H1 (cell line): ENCODE data around the gene NKAIN2. TPM values are rescaled to one million over a fixed set of nuclear protein-coding genes. Genes with fewer than 3 reads are reported as not detected.

Source experiments
- polyA plus RNA-seq, 7 experiments: library from polyadenylated mRNA; depleted of rRNA in 3 of 7; stranded (reverse) in 5 of 7; unstranded in 2 of 7; fragments of >200 nt in 5 of 7; fragments of 200-250 nt in 2 of 7; gene quantifications; 1 replicate in 5 of 7; 2 replicates in 1 of 7; 4 replicates in 1 of 7; pipeline versions ENCODE4 v1.2.1 to v1.2.3, GENCODE V29; 2011 to 2013; ENCODE audit warnings: missing spikeins in 2 of 7, mixed read lengths in 2 of 7
- total RNA-seq: library from RNA; stranded (reverse); fragmentation: NEBNext Ultra II Directional; extraction: Animal tissue kit (Norgen Biotek cat#: 25700); gene quantifications from 2 replicates; pipeline ENCODE4 v1.2.1, GENCODE V29; 2021
- TF ChIP-seq, protein P1 (sequence below): fragments of 300-600 bp; sonication (generic); IDR thresholded peaks from 2 replicates; pipeline ENCODE4 v1.7.1; 2012; ENCODE audit warnings: low read length, moderate library complexity, mild to moderate bottlenecking, inconsistent platforms; ENCODE audit not compliant: insufficient replicate concordance

NKAIN2 gene
- total and polyA plus RNA-seq, 2 of the 8 experiments (the other 6 are each of a cell fraction or from before 2014, with no cell fraction given): 0.20 to 0.34 TPM

DNA sequence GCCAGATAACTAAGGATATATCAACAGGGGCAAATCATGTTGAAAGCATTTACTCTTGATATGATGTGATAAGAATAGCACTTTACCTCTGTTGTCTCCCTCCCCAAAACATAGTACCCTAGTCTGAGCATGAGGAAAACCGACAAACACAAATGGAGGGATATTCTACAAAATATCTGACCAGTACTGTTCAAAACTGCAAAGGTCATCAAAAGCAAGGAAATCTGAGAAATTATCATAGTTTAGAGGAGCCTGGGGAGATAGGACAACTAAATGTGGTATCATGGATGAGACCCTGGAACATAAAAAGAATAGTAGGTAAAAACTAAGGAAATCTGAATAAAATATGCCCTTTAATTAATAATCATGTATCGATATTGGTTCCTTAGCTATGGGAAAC, 675.2 kb downstream of the NKAIN2 start (continued):
- TF ChIP-seq, protein P1, sequence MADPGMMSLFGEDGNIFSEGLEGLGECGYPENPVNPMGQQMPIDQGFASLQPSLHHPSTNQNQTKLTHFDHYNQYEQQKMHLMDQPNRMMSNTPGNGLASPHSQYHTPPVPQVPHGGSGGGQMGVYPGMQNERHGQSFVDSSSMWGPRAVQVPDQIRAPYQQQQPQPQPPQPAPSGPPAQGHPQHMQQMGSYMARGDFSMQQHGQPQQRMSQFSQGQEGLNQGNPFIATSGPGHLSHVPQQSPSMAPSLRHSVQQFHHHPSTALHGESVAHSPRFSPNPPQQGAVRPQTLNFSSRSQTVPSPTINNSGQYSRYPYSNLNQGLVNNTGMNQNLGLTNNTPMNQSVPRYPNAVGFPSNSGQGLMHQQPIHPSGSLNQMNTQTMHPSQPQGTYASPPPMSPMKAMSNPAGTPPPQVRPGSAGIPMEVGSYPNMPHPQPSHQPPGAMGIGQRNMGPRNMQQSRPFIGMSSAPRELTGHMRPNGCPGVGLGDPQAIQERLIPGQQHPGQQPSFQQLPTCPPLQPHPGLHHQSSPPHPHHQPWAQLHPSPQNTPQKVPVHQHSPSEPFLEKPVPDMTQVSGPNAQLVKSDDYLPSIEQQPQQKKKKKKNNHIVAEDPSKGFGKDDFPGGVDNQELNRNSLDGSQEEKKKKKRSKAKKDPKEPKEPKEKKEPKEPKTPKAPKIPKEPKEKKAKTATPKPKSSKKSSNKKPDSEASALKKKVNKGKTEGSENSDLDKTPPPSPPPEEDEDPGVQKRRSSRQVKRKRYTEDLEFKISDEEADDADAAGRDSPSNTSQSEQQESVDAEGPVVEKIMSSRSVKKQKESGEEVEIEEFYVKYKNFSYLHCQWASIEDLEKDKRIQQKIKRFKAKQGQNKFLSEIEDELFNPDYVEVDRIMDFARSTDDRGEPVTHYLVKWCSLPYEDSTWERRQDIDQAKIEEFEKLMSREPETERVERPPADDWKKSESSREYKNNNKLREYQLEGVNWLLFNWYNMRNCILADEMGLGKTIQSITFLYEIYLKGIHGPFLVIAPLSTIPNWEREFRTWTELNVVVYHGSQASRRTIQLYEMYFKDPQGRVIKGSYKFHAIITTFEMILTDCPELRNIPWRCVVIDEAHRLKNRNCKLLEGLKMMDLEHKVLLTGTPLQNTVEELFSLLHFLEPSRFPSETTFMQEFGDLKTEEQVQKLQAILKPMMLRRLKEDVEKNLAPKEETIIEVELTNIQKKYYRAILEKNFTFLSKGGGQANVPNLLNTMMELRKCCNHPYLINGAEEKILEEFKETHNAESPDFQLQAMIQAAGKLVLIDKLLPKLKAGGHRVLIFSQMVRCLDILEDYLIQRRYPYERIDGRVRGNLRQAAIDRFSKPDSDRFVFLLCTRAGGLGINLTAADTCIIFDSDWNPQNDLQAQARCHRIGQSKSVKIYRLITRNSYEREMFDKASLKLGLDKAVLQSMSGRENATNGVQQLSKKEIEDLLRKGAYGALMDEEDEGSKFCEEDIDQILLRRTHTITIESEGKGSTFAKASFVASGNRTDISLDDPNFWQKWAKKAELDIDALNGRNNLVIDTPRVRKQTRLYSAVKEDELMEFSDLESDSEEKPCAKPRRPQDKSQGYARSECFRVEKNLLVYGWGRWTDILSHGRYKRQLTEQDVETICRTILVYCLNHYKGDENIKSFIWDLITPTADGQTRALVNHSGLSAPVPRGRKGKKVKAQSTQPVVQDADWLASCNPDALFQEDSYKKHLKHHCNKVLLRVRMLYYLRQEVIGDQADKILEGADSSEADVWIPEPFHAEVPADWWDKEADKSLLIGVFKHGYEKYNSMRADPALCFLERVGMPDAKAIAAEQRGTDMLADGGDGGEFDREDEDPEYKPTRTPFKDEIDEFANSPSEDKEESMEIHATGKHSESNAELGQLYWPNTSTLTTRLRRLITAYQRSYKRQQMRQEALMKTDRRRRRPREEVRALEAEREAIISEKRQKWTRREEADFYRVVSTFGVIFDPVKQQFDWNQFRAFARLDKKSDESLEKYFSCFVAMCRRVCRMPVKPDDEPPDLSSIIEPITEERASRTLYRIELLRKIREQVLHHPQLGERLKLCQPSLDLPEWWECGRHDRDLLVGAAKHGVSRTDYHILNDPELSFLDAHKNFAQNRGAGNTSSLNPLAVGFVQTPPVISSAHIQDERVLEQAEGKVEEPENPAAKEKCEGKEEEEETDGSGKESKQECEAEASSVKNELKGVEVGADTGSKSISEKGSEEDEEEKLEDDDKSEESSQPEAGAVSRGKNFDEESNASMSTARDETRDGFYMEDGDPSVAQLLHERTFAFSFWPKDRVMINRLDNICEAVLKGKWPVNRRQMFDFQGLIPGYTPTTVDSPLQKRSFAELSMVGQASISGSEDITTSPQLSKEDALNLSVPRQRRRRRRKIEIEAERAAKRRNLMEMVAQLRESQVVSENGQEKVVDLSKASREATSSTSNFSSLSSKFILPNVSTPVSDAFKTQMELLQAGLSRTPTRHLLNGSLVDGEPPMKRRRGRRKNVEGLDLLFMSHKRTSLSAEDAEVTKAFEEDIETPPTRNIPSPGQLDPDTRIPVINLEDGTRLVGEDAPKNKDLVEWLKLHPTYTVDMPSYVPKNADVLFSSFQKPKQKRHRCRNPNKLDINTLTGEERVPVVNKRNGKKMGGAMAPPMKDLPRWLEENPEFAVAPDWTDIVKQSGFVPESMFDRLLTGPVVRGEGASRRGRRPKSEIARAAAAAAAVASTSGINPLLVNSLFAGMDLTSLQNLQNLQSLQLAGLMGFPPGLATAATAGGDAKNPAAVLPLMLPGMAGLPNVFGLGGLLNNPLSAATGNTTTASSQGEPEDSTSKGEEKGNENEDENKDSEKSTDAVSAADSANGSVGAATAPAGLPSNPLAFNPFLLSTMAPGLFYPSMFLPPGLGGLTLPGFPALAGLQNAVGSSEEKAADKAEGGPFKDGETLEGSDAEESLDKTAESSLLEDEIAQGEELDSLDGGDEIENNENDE: no peak
